ENCODE data around the gene TGM2. TPM values are rescaled to one million over a fixed set of nuclear protein-coding genes. Genes with fewer than 3 reads are reported as not detected.
"Not testable (repeated sequence)": the region's sequence is repeated elsewhere in the genome, so short reads cannot be mapped to it uniquely, and the experiment has no call there.

TGM2 gene
- total RNA-seq, 3 donors from 2014 or later: 14.9 to 62.2 (median 33.3) TPM

DNA sequence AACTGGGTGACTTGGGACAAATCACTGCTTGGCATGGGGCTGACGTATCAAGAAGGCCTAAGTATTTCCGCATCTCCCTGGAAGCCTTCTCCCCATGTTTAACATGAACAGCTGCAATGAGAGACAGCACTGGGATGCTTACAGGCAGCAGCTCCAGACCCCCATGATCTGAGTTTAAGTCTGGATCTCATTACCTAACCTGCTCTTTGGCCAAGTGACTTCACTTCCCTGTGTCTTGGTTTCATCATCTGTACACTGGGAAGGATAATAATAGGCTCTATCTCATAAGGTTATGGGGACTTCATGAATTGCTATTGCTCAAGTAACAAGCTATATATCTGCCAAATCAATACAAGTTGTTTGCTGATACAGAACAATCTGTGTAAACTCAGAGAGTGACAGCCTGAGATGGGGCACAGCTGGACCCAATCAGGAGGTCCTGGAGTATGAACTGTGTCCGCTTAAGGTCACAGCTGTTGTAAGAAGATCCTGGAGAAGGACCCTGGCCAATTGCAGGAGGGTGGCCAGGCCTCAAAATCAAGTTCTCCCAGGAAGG is 56.0 kb downstream of the TGM2 start:
- Histone ChIP-seq H3K36me3 (ENCODE audit: low read depth) (no peaks in the 10 kb centered on the region), H3K9me3 (no peaks in the 10 kb centered on the region), H3K4me1 (ENCODE audit: low read depth) (peaks cover 21% of the 10 kb centered on the region), H3K4me3 (no peak overlapping the region)
- intact Hi-C loops (cut with DNase I, micrococcal nuclease): no loop called here
- TF ChIP-seq, protein P1, sequence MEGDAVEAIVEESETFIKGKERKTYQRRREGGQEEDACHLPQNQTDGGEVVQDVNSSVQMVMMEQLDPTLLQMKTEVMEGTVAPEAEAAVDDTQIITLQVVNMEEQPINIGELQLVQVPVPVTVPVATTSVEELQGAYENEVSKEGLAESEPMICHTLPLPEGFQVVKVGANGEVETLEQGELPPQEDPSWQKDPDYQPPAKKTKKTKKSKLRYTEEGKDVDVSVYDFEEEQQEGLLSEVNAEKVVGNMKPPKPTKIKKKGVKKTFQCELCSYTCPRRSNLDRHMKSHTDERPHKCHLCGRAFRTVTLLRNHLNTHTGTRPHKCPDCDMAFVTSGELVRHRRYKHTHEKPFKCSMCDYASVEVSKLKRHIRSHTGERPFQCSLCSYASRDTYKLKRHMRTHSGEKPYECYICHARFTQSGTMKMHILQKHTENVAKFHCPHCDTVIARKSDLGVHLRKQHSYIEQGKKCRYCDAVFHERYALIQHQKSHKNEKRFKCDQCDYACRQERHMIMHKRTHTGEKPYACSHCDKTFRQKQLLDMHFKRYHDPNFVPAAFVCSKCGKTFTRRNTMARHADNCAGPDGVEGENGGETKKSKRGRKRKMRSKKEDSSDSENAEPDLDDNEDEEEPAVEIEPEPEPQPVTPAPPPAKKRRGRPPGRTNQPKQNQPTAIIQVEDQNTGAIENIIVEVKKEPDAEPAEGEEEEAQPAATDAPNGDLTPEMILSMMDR (IDR thresholded peaks at IDR 0.05): no peak
- peak in 1 of 3 donors; percentile 39 for DNase-seq
- peak; percentile 34 for ATAC-seq

DNA sequence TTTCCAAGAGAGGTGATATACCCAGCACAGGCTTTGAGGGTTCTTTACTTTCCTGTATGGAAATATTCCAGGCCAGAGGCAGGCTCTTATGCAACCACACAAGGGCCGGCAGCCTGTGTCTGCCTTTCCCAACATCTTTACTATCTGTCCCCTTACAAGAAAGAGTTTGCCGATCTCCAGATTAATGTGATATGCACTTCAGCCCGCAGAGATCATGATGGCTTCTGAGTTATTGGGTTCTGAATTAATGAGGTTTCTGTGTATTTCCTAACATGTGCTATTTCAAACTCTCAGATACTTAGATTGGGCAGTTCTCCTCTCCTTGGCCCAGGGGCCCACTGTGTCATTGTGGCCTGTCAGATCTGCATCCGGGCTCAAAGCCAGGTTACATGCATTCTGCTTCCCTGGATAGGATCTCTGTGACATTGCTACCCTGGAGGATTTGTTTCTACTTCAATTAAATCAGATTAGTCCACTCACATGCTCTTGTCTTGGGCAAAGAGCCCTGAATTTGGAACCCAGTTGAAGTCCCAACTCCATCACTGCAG is 56.6 kb downstream of the TGM2 start:
- H3K9me3 ChIP-seq: no peaks in the 10 kb centered on the region
- no peak overlapping the region for H3K4me3 ChIP-seq
- no peak for DNase-seq
- no peaks in the 10 kb centered on the region for H3K36me3 ChIP-seq (ENCODE audit: low read depth)
- intact Hi-C loops (cut with DNase I, micrococcal nuclease): no loop called here
- peaks cover 21% of the 10 kb centered on the region for H3K4me1 ChIP-seq (ENCODE audit: low read depth)
- TF ChIP-seq, protein P1 (IDR thresholded peaks at IDR 0.05): no peak
- no peak for ATAC-seq

DNA sequence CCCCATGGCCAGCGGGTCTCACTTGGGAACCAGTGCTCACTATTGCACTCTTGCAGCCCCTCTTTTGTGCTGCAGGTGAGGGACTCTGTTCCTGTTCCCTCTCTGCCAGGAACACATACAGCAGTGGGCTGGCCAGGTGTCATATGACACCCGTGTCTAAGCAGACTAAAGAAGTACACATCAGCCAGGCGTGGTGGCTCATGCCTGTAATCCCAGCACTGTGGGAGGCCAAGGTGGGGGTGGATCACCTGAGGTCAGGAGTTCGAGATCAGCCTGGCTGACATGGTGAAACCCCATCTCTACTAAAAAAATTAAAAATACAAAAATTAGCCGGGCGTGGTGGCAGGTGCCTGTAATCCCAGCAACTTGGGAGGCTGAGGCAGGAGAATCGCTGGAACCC is 57.2 kb downstream of the TGM2 start:
- DNase-seq; H3K9me3 ChIP-seq; H3K36me3 ChIP-seq (ENCODE audit: low read depth); H3K4me3 ChIP-seq; ATAC-seq; intact Hi-C loops (cut with DNase I, micrococcal nuclease): not testable (repeated sequence)
- H3K4me1 ChIP-seq (ENCODE audit: low read depth): peaks cover 21% of the 10 kb centered on the region

DNA sequence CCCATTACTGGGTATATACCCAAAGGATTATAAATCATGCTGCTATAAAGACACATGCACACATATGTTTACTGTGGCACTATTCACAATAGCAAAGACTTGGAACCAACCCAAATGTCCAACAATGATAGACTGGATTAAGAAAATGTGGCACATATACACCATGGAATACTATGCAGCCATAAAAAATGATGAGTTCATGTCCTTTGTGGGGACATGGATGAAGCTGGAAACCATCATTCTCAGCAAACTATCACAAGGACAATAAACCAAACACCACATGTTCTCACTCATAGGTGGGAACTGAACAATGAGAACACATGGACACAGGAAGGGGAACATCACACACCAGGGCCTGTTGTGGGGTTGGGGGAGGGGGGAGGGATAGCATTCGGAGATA is 57.7 kb downstream of the TGM2 start:
- H3K4me3 ChIP-seq; ATAC-seq; intact Hi-C loops (cut with DNase I, micrococcal nuclease); H3K9me3 ChIP-seq; DNase-seq; H3K36me3 ChIP-seq (ENCODE audit: low read depth): not testable (repeated sequence)
- H3K4me1 ChIP-seq (ENCODE audit: low read depth): peaks cover 21% of the 10 kb centered on the region

DNA sequence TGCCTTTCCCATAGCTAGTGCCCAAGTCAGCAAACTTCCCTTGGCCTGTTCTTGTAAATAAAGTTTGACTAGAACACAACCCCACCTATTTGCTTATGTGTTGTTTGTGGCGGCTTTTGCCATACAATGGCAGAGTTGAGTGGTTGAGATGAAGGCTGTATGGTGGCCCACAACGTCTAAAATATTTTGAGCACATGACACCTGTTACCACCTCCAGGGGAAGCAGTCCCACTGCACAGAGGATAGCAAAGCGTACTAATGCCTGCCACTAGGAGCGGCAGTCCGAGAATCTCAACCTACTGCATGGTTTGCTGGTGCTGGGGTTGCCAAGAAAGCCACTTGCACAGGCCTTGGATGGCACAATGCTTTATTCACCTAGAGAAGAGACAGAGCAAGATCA is 58.6 kb downstream of the TGM2 start:
- intact Hi-C loops (cut with DNase I, micrococcal nuclease): no loop called here

DNA sequence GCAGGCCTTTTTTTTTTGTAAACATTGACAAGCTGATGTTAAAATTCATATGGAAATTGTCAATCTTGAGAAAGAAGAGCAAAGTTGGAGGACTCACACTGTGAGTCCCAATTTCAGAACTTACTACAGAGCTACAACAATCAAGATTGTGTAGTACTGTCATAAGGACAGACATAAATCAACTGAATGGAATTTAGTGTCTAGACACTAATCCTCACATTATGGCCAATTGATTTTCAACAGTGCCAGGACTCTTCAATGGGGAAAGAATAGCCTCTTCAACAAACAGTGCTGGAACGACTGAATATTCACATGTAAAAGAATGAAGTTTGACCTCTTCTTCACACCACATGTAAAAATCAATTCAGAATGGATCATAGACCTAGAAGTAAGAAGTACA is 60.8 kb downstream of the TGM2 start:
- Histone ChIP-seq H3K4me3 (no peak overlapping the region), H3K9me3 (no peaks in the 10 kb centered on the region), H3K36me3 (ENCODE audit: low read depth) (no peaks in the 10 kb centered on the region), H3K4me1 (ENCODE audit: low read depth) (peaks cover 6% of the 10 kb centered on the region)
- no peak for DNase-seq
- TF ChIP-seq, protein P1 (IDR thresholded peaks at IDR 0.05): no peak
- intact Hi-C loops (cut with DNase I, micrococcal nuclease): no loop called here
- no peak for ATAC-seq

More for the DNA sequence above, 58.6 kb downstream of the TGM2 start:
- no peaks in the 10 kb centered on the region for H3K36me3 ChIP-seq (ENCODE audit: low read depth)
- no peak overlapping the region for H3K4me3 ChIP-seq
- TF ChIP-seq, protein P1 (IDR thresholded peaks at IDR 0.05): no peak
- no peaks in the 10 kb centered on the region for H3K9me3 ChIP-seq
- no peak for DNase-seq
- H3K4me1 ChIP-seq (ENCODE audit: low read depth): peaks cover 21% of the 10 kb centered on the region
- ATAC-seq: no peak

DNA sequence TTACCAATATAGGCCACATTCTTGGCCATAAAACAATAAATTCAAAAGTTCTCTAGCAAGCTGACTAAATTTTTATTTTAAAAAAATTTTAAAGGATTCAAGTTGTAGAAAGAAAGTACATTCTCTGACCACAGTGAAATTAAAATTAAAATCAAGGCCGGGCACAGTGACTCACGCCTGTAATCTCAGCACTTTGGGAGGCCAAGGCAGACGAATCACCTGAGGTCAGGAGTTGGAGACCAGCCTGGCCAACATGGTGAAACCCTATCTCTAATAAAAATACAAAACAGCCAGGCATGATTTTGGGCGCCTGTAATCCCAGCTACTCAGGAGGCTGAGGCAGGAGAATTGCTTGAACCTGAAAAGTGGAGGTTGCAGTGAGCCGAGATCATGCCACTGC is 62.9 kb downstream of the TGM2 start:
- ATAC-seq; H3K36me3 ChIP-seq (ENCODE audit: low read depth); H3K4me3 ChIP-seq; H3K9me3 ChIP-seq; H3K4me1 ChIP-seq (ENCODE audit: low read depth); intact Hi-C loops (cut with DNase I, micrococcal nuclease); DNase-seq: not testable (repeated sequence)
